MCF 10A (cell line): ENCODE data around the gene TAS1R3. TPM values are rescaled to one million over a fixed set of nuclear protein-coding genes. Genes with fewer than 3 reads are reported as not detected.

ENCODE experiments used
- BruUV-seq: library from RNA; stranded (reverse); fragments of 400-500 nt; replicated peaks from 2 replicates; lab custom pipeline; 2021; lab: Mats Ljungman, UMichigan
- CTCF ChIA-PET: fragments of 300-600 bp; sonication (Branson Sonifier 250); formaldehyde crosslinking; extraction: SDS; loops from one replicate; lab custom pipeline; 2021; ENCODE audit warnings: antibody characterized with exemption, inconsistent platforms; lab: Yijun Ruan, JAX
- POLR2A ChIA-PET: fragments of 300-600, 350-650 bp; sonication (Branson Sonifier 250); formaldehyde crosslinking; extraction: SDS; loops from one replicate; lab custom pipeline; 2020; ENCODE audit warnings: antibody characterized with exemption, inconsistent platforms; lab: Yijun Ruan, JAX
- DNase-seq: peaks from one replicate; pipeline ENCODE4 v3.0.0-alpha.2; 2018; ENCODE audit not compliant: unreplicated experiment
- H3K27ac Mint-ChIP-seq: one replicate; pipeline ENCODE4 v1.8.0; 2022; ENCODE audit warnings: mild to moderate bottlenecking, low read depth, mixed read lengths; ENCODE audit not compliant: unreplicated experiment
- H3K27me3 Mint-ChIP-seq: one replicate; pipeline ENCODE4 v1.8.0; 2022; ENCODE audit warnings: mixed read lengths; ENCODE audit not compliant: insufficient read depth, unreplicated experiment
- H3K36me3 Mint-ChIP-seq: one replicate; pipeline ENCODE4 v1.8.0; 2022; ENCODE audit warnings: mild to moderate bottlenecking, moderate library complexity, mixed read lengths; ENCODE audit not compliant: insufficient read depth, unreplicated experiment
- H3K4me1 Mint-ChIP-seq: one replicate; pipeline ENCODE4 v1.8.0; 2022; ENCODE audit warnings: mixed read lengths; ENCODE audit not compliant: insufficient read depth, unreplicated experiment
- H3K4me3 Mint-ChIP-seq: one replicate; pipeline ENCODE4 v1.8.0; 2022; ENCODE audit warnings: mild to moderate bottlenecking, moderate library complexity, mixed read lengths; ENCODE audit not compliant: unreplicated experiment
- H3K9me3 Mint-ChIP-seq: one replicate; pipeline ENCODE4 v1.8.0; 2022; ENCODE audit warnings: mixed read lengths; ENCODE audit not compliant: unreplicated experiment
- CTCF ChIP-seq: fragments of 200-600 bp; IDR thresholded peaks from one replicate; pipeline ENCODE4 v1.8.0; 2022; ENCODE audit warnings: antibody characterized with exemption, mild to moderate bottlenecking; ENCODE audit not compliant: unreplicated experiment
- intact Hi-C: fragments of 100-400 bp; cut with micrococcal nuclease; formaldehyde crosslinking; loops from 2 replicates; pipeline ENCODE4 v1.14.1; 2022
- total RNA-seq: library from RNA; stranded (reverse); gene quantifications from 2 replicates; pipeline ENCODE4 v1.2.3, GENCODE V29; 2022

TAS1R3 gene
- total RNA-seq, 1 experiment from 2014 or later = not detected

- intact Hi-C loops = no loop called here
- Mint-ChIP-seq H3K4me3 (no peak overlapping the region), H3K27me3 (no peaks in the 10 kb centered on the region), H3K9me3 (no peaks in the 10 kb centered on the region), H3K27ac (no peak overlapping the region), H3K36me3 (peaks cover 11% of the 10 kb centered on the region), H3K4me1 (peaks cover 23% of the 10 kb centered on the region)
- ChIA-PET POLR2A (no interaction called here), CTCF (interaction anchor here (0.6 to 0.7 kb wide), 2 partner anchors 9 to 152 kb away, joined by 3 to 4 read pairs; no protein-coding TSS in a partner anchor)
- DNase-seq = no peak
- TF ChIP-seq CTCF = peak; percentile 37
- no TSS peak for BruUV-seq
Observed at GRCh38 chr1:1302006-1302430, 29.1 kb upstream of the TAS1R3 start.

DNA sequence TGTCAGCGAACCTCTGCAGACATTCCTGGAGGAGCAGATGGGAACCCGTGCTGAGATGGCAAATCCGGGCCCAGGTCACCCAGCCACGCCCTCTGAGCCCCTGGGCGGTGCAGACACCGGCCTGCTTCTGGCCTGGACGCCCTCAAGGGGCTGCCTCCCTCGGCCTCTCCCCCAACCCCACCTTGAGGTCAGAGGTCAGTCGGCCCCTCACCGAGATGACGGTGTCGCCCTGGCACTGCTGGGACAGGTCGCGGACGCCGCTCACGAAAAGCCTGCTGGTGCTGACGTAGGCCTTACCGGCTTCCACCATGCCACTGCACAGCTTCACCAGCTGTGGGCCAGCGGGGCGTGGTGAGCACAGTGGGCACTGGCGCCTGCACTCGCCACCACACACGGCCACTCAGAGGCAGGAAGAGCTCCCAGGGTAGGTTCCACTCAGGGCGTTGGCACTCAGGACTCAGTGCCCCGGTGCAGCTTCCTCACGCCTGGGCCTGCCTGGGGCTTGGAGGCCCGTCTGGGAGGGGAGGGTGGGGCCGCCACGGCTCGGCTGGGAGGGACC, 28.1 kb upstream of the TAS1R3 start:
- no TSS peak for BruUV-seq
- H3K27me3 Mint-ChIP-seq = no peaks in the 10 kb centered on the region
- DNase-seq = no peak
- no peak overlapping the region for H3K4me3 Mint-ChIP-seq
- TF ChIP-seq CTCF = no peak
- H3K27ac Mint-ChIP-seq = no peak overlapping the region
- H3K36me3 Mint-ChIP-seq = peaks cover 11% of the 10 kb centered on the region
- H3K9me3 Mint-ChIP-seq = no peaks in the 10 kb centered on the region
- intact Hi-C loops = no loop called here
- peaks cover 23% of the 10 kb centered on the region for H3K4me1 Mint-ChIP-seq
- ChIA-PET POLR2A (interaction anchor here (1.5 kb wide), 1 partner anchor 11 kb away, joined by 6 read pairs; no protein-coding TSS in a partner anchor), CTCF (interaction anchor here (0.7 to 1.0 kb wide), 3 partner anchors 24 to 180 kb away, joined by 3 to 5 read pairs (median 3); no protein-coding TSS in a partner anchor)

DNA sequence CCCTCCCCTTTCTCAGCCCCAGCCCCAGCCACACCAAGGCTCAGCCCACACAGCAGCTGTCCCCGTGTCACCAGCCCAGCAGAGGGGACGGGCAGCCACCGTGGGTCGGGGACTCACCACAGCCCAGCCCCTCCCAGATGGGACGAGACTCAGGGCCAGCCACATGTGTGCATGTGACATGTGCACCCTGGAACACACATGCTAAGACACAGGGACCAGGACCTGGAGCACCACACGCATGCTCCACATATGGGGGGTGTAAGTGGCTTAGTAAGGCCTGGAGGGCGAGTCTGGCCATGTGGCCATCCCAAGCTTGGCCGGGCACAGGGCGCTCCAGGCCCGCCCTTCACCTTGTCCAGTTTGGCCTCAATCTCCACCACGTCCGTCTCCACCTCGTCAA, 27.3 kb upstream of the TAS1R3 start:
- Mint-ChIP-seq H3K4me3 (no peak overlapping the region), H3K36me3 (peaks cover 11% of the 10 kb centered on the region), H3K27ac (no peak overlapping the region), H3K27me3 (no peaks in the 10 kb centered on the region), H3K4me1 (peaks cover 23% of the 10 kb centered on the region), H3K9me3 (no peaks in the 10 kb centered on the region)
- no peak for TF ChIP-seq CTCF
- no peak for DNase-seq
- no TSS peak for BruUV-seq
- intact Hi-C loops = no loop called here
- ChIA-PET CTCF (interaction anchor here (0.9 to 1.0 kb wide), 2 partner anchors 69 to 181 kb away, joined by 3 to 5 read pairs; no protein-coding TSS in a partner anchor), POLR2A (interaction anchor here (1.0 to 1.5 kb wide), 2 partner anchors 12 to 30 kb away, joined by 3 to 6 read pairs; partner anchors contain the start of gene UBE2J2)

- no peaks in the 10 kb centered on the region for H3K9me3 Mint-ChIP-seq
- peak; percentile 71 for DNase-seq
- no peak for TF ChIP-seq CTCF
- peaks cover 23% of the 10 kb centered on the region for H3K4me1 Mint-ChIP-seq
- H3K36me3 Mint-ChIP-seq = peaks cover 16% of the 10 kb centered on the region
- ChIA-PET CTCF (interaction anchor here (0.7 to 1.1 kb wide), 5 partner anchors 12 to 182 kb away, joined by 3 to 4 read pairs (median 4); no protein-coding TSS in a partner anchor), POLR2A (interaction anchor here (0.9 to 1.6 kb wide), 11 partner anchors 13 to 283 kb away, joined by 3 to 8 read pairs (median 5); partner anchors contain the start of genes AURKAIP1 and UBE2J2)
- no TSS peak for BruUV-seq
- H3K4me3 Mint-ChIP-seq = peak overlapping the region; percentile 81
- H3K27ac Mint-ChIP-seq = no peak overlapping the region
- intact Hi-C loops = no loop called here
- H3K27me3 Mint-ChIP-seq = no peaks in the 10 kb centered on the region
Observed at GRCh38 chr1:1304331-1305299, 26.5 kb upstream of the TAS1R3 start.
